HTR-8/SVneo (cell line): ENCODE results near the gene SDK2.

Source experiments
- DNase-seq: peaks from one replicate; pipeline ENCODE4 v3.0.0; 2011; ENCODE audit warnings: low spot score, mixed read lengths; ENCODE audit not compliant: insufficient read length
- FAIRE-seq: peaks from 2 replicates; lab custom pipeline; 2011; peaks lifted over from hg19 to GRCh38; lab: Jason Lieb, UNC

Gene SDK2

DNA sequence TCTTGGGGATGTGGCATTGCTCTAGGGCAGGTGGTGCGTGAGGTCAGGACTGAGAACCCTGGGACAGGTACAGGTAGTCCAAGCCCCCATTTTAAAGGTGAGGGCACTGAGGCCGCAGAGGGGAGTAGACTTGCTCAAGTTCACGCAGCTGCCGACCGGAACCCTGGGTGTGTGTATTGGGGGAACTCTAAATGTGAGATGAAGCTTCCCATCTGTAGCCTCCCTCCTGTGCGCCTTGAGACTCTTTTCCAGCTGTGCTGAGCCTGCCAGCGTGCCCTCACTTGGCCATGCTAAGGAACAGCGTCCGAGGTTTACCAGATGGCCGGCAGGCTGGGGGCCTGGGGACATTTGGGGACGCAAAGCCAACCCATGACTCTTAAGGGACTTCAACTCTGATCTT lies 253.4 kb downstream of the SDK2 start:
- no peak for DNase-seq
- FAIRE-seq, result no peak

DNA sequence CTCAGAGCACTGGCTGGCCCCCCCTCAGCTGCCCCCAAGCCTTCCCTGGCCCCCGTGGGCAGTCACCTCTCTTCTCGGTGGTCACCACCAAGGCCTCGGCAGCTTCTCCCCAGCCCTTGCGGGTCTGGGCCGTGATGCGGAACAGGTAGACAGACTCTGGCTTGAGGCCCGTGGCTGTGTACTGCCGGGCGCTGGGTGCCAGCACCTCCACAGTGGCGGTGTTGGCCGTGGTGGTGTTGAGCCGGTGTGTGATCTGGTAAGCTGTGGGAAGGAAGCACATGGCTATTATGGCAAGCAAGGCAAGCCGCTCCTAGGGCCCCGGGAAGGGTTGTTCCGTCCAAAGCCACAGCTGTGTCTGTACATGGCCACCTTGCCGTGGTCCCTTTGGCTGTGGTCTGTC lies 254.0 kb downstream of the SDK2 start:
- DNase-seq (no peak), FAIRE-seq (no peak)

DNA sequence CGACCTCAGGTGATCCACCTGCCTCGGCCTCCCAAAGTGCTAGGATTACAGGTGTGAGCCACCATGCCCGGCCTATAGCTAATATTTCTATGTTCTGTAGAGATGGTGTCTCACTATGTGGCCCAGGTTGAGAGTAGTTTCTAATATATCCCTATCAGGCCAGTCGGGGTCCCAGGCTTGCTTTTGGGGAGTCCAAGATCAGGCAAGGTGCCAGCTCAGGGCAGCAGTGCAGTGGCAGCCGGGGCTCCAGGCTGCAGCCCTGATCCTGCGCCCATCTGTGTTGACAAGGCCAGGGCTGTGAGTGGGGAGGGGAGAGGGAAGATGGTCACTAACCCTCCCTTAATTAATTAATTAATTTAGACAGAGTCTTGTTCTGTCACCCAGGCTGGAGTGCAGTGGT lies 254.8 kb downstream of the SDK2 start:
- no peak for FAIRE-seq

DNA sequence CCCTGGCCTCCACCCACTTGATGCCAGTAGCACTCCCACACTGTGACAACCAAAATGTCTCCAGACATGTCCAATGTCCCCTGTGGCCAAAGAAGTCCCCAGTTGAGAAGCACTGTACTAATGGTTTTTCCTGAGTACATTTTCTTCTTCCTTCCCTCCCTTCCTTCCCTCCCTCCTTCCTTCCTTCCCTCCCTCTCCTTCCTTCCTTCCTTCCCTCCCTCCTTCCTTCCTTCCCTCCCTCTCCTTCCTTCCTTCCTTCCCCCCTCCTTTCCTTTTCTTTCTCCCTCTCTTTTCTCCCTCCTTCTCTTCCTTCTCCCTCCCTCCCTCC lies 255.7 kb downstream of the SDK2 start:
- FAIRE-seq, result no peak
- DNase-seq, result no peak

More for the DNA sequence above, 254.8 kb downstream of the SDK2 start:
- DNase-seq, result no peak

DNA sequence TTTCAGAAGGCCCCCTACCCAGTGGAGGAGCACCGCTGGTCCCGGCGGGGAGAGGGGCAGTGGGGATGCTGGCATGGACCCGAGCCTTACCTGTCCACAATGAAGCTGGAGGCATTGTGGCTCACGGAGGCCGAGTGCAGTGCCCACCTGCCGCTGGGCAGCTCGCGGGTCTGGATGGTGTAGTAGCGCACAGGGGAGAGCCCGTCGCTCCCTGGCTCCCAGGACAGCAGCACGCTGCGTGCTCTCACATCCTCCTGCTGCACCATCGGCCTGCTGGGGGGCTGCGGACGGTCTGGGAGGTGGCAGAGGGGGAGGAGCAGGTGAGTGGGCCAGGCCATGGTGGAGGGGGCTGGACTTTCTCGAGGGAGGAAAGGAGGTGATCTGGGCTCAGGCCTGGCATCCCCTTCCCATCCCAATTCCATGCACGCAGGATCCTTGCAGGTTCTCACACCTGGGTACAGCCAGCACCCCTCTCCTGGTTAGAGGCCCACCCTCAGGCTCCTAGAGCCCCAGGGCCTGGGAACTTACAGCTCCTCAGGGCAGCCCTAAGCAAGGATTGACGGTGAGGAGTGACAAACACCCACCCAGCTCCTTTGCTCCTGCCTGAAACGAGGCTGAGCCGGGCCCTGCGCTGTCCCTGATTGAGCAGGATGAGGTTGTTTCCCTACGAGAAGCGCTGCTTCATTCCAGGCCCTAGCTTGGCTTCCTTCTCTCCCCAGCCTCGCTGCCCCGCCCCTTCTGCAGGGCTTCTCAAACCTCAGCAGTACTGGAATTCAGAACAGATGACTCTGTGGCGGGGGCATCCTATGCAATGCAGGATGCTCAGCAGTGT lies 256.3 kb downstream of the SDK2 start:
- FAIRE-seq (no peak), DNase-seq (no peak)

DNA sequence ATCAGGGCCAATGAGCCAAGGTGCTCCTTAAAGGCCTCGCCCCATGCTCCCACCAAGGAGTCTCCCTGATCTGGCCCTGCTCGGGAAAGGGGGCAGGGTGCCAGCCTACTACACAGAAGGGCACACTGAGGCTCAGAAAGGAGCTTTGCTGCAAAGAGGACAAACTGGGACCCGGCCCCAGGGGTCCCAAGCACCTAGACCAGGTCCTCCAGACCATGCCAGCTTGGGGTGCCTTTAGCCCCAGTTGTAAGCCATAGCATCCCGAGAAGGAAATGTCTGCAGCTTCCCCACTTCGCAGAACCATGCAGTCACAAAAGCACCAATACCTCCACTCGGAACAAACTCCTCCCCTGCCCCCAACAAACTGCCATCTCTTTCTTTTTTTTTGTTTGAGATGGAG lies 257.7 kb downstream of the SDK2 start:
- FAIRE-seq, result no peak
- no peak for DNase-seq

DNA sequence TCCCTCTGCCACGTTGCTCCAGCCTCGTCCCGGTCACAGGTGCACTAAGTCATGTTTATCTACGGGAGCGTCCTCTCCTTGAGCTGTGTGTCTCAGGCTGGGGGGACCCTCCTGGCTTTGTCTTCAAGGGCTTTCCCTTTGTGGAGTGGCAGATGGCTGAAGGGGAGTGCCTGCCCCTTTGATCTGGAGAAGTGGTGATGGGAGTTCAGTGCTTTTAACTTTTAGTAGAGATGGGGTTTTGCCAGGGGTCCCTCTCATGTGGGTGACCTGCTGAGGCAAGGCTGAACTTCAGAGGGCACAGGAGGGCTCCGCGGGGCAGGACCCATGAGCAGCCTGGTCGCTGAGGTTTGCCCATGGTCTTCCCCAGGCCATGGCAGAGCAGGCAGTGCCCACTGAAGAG lies 259.3 kb downstream of the SDK2 start:
- FAIRE-seq (no peak), DNase-seq (no peak)

DNA sequence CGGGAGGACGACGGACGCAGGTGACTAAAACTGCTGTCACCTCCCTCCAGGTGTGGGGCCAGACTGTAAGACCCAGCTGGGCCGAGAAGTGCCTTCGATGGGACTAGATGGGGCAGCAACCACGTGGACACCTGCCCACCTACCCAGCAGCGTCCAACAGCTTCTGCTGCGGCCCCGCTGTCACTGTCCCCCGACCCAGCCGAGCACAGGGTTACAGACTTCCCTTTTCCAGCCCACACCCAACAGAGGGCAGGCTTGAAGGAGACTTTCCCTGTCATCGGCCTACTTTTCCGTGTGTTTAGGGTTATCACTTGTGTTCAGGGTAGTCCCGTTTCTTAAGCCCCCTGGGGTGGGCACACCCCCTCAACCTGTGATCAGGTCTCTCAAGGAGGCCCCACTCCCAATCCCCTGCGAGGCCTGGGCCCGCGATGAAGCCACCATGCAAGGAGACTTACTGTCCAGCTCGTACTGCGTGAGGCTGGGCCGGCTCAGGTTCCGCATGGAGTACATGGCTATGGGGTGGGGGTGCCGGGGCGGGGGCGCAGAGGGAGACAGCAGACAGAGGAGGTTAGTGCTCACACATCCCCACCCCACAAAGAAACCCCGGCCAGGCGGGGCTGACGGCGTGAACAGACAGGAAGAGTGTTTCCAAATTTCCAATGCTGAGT lies 263.7 kb downstream of the SDK2 start:
- DNase-seq (no peak), FAIRE-seq (peak; percentile 42)

DNA sequence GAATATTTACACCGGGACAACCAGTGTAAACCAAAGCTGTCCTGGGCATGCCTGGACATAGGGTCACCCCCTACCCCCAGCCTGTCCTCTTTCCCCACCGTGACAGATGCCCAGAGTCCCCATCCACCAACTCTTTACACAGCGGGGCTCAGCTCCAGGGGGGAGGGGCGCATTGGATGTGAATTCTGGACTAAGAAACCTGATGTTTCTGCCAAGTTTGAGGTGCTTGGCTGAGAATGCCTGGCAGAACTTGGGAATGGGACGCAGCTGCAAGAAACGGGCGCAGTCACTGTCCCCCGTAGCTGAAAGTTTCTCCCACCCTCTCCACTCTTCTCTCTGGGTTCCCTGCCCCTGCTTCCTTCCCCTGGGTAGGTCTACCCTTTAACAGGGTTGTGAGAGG lies 264.4 kb downstream of the SDK2 start:
- no peak for FAIRE-seq
- DNase-seq, result no peak

DNA sequence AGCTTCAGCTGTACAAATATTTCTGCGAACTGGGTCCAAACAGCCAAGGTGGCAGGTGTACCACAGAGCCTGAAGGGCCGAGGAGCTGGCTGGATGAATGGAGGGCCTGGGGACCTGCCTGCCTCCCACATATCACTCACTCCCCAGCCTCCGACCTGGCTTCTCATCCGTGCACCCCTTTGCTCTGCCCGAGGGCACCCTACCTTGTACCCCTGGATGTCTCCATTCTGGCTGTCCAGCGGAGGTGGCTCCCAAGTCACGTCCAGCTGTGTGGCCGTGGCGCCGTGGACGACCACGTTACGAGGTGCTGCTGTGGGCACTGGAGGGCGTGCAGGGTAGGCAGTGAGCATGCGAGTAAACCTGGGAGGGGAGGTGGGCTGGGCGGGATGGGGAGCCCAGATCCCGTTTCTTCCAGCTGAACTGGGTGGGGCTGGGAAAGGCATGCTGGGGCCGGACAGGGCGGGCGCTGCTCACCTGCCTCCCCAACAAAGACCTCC lies 265.2 kb downstream of the SDK2 start:
- FAIRE-seq (peak; percentile 23), DNase-seq (no peak)

DNA sequence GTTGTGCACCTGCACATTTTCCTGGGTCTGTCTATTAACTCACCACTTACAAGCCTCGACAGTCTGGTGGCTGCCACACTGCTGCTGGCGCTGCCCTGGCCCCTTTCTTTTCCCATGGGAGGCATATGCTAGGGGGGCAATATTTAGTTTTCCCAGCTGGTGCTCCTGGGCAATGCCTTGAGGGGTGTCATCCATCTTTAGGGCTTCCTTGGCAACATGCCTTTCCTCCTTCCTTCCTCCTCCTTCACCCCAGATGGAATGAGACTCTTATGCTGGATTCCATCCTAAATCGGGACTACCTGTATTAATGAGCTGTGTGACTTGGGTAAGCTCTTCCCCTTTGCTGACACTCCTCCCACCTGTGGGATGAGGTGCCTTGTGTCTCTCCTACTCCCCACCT lies 267.6 kb downstream of the SDK2 start:
- DNase-seq, result no peak
- no peak for FAIRE-seq

DNA sequence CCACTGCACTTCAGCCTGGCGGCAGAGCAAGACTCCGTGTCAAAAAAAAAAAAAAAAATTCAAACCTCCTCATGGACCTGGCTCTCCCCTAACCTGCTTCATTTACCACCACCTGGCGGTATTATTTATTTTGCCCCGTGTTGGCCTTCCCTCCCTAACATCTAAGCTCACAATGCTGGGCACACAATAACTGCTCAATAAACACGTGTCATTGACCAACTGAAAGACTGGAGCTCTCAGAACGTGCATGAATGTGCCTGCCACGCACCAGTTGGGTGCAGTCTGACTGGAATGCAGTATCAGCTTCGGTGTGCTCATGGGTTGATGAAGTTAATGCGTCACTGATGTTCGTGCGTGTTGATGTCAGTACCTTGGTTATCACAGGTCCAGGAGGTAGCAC lies 268.1 kb downstream of the SDK2 start:
- FAIRE-seq, result peak; percentile 68

DNA sequence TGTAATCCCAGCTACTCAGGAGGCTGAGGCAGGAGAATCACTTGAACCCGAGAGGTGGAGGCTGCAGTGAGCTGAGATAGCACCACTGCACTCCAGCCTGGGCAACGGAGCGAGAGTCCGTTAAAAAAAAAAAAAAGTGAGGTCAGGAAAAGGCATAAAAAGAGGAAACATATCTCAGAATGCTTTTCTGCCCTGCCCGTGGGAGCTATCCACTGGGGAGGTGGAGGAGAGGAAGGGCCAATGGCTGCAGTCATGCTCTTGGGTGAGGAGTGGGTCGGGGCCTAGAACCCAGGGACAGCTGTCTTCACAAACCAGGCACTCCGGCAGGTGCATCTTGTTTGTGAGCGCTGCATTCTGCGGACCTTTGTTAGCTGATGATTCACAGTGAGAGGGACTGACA lies 272.4 kb downstream of the SDK2 start:
- FAIRE-seq (no peak), DNase-seq (no peak)

More for the DNA sequence above, 268.1 kb downstream of the SDK2 start:
- no peak for DNase-seq

DNA sequence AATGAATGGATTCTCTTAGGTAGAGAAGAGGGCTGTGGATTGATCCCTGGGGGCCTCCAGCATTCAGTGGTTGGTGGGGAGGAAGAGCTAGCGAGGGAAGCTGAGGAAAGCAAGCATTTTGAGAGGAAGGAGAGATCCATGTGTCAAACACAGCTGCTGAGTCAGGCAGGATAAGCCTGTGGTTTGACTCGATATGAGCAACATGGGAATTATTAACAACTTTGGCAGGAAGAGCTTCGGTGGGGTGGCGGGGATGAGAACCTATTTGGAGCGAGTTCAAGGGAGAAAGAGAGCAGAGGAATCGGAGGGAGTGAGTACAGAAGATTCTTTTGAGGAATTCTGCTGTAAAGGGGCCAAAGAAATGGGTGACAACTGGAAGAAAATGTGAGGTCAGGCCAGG lies 273.0 kb downstream of the SDK2 start:
- DNase-seq (peak; percentile 38), FAIRE-seq (no peak)

DNA sequence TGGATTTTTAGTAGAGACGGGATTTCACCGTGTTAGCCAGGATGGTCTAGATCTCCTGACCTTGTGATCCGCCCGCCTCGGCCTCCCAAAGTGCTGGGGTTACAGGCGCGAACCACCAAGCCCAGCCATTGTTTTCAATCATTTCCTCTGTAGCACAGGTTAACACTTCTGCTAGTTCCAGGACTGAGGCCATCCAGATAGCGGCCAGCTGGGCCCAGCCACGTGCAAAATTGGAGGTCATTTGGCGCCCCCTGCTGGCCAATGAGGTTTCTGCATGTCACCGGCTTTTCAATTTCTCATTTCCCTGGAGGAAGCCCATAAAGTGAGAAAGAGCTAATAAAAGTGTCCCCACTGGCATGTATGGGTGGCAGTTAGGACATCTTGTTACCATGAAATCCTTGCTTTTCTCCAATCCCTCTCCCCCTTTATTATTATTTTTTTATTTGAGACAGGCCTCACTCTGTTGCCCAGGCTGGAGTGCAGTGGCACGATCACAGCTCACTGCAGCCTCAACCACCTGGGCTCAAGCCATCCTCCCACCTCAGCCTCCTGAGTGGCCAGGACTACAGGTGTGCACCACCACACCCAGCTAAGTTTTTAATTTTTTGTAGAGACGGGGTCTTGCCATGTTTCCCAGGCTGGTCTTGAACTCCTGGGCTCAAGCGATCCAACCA lies 274.3 kb downstream of the SDK2 start:
- DNase-seq, result peak; percentile 94
- FAIRE-seq, result peak; percentile 90

DNA sequence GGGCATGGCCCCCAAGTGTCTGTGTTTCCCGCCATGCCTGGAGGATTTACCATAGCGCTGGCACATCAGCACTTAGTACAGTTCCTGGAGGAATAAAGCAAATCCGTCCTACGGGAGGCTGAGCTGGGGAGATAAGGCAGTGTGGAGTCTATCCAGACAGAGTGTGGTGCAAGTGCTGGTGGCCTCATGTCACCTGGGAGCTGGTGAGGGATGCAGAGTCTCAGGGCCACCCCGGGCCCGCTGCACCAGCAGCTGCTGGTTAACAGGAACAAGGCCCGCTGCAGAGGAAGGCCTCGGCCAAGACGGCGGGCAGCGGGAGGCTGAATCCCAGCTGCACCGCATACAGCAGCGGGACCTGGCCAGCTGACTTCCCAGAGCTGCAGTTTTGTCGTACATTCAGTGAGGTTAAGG lies 275.1 kb downstream of the SDK2 start:
- DNase-seq, result no peak
- peak; percentile 49 for FAIRE-seq

DNA sequence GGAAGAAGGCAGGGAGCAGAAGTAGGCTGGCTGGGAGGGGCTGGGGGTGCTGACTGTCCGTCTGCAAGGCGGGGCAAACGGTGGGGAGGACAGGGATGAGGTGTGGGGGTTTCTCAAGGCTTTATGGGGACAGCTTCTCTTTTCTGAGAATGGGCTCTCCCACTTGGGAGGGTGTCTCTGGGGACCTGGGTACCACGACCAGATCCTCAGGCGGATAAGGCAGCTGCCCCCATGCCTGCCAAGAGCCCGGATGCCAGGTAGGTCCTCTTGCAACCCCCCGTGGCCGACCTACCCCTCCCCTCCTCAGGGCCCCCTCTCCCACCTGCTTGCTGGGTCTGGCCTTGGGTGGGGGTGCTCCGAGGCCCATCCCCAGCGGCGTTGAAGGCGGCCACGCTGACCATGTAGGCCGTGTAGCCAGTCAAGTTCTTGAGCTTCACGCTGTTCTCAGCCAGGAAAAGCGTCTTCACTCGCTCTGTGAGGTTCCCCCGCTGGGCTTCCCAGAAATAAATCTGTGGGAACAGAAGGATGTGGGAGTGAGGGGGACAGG lies 276.1 kb downstream of the SDK2 start:
- no peak for DNase-seq
- FAIRE-seq, result peak; percentile 4

DNA sequence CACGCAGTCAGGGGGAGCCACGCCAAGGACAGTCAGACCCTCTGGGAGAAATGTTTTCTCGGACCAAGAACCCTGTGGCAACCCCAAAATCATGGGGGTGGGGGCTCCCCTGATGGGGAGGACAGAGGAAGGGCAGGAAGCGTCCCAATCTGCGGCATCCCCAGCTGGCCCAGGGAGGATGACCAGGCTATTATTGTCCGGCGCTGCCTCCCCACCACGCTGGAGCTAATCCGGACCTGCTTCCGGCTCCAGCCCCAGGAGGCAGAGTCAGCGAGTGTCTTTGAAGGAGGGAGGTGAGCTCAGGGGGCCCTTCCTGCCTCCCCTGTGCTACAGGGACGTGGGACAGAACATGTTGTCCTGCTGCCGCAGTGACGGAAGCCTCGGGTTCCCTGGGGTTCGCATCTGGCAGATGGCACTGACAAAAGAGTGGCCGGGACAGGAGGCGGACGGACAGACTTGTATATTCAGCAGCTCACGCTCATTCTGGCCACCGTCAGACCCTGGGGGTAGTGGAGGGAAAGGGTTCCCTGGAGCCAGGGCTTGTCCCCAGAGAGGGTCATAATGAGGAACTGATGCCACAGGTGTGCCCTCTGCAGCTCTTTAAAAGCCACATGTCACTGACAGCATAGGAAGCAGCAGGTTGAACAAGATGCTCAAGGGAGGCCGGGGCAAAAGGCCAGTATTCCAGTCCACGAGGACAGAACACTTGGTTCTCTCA lies 278.2 kb downstream of the SDK2 start:
- no peak for DNase-seq
- no peak for FAIRE-seq

DNA sequence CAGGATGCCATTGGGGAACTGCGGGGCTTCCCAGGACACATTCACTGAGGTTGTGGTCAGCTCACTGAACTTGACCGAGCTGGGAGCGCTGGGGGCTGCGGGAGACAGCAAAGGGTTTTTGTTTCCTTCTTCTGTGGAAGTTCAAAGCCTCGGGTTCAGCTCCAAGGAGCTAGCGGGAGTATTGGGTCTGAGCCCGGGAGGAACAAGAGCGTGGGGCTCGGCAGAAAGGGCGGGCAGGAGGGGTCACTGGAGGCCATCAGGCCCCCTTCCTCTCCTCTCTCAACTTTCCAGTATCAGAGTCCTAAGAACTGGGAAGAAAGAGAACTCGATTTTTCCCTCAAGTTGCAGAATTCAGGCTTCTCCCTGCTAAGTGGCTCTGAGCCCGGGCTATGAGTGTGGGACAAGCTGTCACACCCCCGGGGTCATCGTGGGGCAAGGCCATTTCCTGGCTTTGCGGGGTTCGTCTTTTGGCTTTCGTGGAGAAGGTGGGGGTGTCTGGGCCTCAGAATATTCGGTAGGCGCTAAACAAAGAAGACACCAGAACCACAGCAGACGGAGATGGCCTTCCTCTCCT lies 278.9 kb downstream of the SDK2 start:
- DNase-seq (no peak), FAIRE-seq (no peak)

DNA sequence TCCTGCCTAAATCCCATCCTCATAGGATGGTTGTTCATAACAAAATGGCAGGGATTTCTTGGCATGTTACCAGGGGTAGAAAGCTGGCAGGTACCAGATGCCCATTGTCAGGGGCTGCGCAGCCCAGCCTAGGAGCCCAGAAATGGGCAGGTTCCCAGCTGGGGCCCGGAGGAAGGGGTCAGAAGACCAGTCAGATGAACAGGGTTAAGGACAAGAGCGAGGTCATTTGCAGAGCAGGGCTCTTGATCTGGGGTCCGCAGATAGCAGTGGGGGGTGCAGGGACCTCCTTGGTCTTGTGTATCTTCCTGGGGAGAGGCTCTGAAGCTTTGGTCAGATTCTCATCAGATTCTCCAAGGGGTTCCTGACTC lies 280.1 kb downstream of the SDK2 start:
- no peak for FAIRE-seq
- DNase-seq, result no peak
